Left renal pelvis (tissue), 4 donors: ENCODE data around the gene KANSL1. TPM values are rescaled to one million over a fixed set of nuclear protein-coding genes. Genes with fewer than 3 reads are reported as not detected.

Source experiments
- DNase-seq, 4 donors: peaks; one replicate each; pipeline ENCODE4 v3.0.0-alpha.2; 2013; ENCODE audit warnings: low read depth in 4 of 4, low spot score in 3 of 4
- polyA plus RNA-seq, 4 donors: library from polyadenylated mRNA; unstranded; fragments of 120-200 nt; gene quantifications; one replicate each; pipeline ENCODE4 v1.2.1, GENCODE V29; 2013; ENCODE audit not compliant: insufficient read length in 4 of 4

Gene KANSL1
- polyA plus RNA-seq, 4 donors, result 53.1 to 93.4 (median 64.1) TPM

GRCh38 chr17:46169913-46170638 lies 23.2 kb downstream of the KANSL1 start:
- DNase-seq, result no peak

GRCh38 chr17:46167826-46168569 lies 25.2 kb downstream of the KANSL1 start:
- DNase-seq, result no peak

DNA sequence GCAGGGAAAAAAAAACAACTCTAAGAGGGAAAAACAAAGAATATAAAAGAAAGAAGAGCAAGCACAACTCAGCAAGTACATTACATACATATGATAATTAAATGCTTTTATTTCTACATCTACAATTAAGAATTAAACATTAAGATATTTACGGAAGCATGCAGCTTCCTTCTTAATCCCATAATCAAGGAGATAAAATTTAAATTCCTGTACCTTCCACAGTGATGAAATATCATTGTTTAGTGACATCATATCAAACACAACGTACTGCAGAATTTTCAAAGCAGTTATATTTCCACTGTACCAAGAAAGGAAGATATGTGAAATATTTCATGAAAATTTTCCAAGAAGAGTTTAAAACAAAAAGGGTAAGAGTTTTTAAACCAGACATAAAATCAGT lies 26.0 kb downstream of the KANSL1 start:
- no peak for DNase-seq

GRCh38 chr17:46166692-46167249 lies 26.5 kb downstream of the KANSL1 start:
- DNase-seq, result no peak

DNA sequence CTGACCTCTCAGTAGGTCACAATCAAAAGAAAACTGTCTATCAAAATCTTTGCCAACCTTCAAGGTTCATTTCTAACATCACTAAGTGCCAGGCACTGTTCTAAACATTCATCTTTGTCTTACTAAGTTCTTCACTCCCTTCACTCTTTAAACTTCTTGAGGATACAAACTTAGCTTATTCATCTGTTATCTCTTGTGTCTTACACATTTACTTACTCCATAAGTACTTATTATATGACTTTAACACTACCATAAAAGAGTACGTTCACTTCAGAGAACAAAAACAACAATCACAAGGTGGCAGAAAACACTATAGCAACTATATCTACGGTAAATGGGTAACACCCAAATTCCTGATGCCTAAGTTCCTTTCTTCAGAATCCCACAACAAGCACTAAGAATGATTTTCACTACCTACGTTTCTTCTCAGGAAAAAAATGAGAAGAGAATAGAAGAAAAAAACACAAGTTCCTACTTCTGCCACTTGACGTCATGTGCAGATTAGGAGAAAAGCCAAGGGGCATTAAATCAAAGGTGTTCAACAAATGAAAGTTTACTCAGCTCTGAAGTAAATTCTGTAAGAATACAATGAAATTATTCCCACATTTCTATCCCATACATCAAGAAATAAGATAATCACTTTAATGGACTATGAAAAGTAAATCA lies 29.2 kb downstream of the KANSL1 start:
- no peak for DNase-seq

- DNase-seq, result no peak
Measured at GRCh38 chr17:46163316-46163715, 29.9 kb downstream of the KANSL1 start.

DNA sequence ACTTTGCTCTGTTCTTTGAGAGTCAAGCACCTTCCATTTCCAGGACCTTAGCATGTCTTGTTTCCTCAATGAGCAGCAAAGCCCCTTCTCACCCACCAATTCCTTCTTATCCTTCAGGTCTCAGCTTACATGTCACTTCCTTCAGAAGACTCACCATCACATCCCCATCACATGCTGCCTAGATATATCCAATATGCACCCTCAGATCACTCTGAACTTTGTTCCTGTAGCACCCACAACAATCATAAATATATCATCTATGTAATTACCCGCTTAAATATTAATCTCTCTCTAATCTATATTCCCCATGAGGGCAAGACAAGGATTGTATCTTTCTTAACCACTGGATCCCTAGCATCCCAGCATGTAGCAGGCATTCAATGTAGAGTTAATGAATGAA lies 30.4 kb downstream of the KANSL1 start:
- no peak for DNase-seq

GRCh38 chr17:46160169-46160568 lies 33.1 kb downstream of the KANSL1 start:
- DNase-seq, result no peak

DNA sequence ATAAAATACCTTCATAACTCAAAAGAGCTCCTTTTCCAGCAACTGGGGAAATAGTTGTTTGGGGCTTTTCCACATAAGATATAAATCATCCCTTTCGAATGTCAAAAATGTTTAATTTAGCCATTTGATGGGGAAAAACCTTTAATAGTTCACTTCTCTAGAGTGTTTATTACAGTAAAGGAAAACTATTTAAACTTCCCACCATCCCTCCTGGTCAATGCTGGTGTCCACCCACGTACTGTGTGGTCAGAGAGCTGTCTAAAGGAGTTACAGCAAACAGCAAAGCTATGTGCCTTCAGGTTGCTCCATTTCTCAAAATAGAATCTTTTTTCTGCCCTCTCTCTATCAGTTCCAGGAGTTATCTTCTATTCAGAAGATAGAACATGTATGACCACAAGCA lies 33.5 kb downstream of the KANSL1 start:
- DNase-seq, result no peak

DNA sequence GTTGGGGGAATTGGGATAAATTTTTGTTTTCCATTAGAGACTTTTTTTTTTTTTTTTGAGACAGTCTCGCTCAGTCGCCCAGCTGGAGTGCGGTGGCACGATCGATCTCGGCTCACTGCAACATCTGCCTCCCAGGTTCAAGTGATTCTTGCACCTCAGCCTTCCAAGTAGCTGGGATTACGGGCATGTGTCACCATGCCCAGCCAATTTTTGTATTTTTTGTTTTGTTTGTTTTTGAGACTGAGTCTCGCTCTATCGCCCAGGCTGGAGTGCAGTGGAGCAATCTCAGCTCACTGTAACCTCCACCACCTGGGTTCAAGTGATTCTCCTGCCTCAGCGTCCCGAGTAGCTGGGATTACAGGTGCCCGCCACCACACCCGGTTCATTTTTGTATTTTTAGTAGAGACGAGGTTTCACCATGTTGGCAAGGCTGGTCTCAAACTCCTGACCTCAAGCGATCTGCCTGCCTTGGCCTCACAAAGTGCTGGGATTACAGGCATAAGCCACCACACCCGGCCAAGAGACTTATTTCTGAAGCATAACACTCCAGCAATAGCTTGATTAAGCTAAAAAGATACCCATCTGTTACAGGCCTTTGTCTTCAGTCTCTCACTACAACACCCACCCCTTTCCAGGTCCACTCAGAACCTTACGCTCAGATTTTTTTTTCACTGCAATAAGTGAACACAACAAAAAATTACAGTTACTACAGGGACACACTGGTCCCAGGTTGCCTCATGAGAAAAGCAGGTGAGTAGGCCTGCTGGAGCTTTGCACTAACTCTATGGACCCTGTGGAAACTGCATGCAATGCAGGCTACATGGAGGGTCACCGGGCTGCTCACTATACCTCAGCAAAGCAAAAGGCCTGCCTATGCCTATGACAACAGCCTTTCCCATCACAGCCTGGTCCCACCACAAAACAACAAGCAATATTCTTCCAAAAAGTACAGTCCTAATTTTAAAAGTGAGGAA lies 34.6 kb downstream of the KANSL1 start:
- no peak for DNase-seq

- no peak for DNase-seq
Measured at GRCh38 chr17:46157443-46158062, 35.7 kb downstream of the KANSL1 start.

DNA sequence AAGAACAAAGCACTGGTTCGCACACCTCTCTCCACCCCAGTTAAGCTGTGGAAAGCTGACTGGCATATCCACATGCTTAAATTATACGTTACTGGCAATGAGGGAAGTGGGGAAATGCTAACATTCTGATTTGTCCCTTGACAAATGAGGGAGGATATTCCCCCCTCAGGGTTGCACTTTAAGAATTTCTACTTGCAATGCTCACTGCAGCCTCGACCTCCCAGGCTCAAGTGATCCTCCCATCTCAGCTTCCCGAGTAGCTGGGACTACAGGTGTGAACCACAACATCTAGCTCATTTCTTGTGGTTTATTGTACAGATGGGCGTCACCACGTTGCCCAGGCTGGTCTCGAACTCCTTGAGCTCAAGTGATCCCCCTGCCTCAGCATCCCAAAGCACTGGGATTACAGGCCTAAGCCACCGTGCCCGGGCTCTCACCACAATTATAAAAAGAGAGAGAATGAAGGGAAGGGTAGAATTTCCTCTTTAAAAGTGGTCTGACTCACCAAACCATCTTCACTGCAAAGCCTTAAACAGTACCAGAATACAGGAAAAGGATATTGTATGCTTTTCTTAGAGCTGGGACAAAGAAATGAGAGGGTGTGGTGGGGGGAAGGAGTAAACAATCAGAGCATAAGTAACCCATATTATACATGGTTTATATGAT lies 38.9 kb downstream of the KANSL1 start:
- no peak for DNase-seq

DNA sequence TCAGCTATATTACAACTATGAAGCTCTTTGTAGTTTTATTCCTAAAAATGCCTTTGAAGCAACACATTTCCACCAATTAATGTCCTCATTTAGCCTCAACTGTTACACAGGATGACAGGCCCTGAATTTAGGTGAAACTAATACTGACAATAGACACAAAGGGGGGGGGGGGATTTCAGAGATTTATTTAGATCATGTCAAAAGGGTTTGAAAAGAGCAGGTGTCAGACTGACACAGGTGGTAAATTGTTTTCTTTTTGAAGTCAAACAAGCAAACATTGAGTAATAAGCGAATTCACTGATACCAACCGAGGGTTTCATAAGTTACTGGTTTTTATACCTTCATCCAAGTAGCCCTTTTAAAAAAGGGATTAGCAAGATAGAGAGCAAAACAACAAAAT lies 40.8 kb downstream of the KANSL1 start:
- DNase-seq, result no peak

GRCh38 chr17:46151762-46152161 lies 41.5 kb downstream of the KANSL1 start:
- DNase-seq, result no peak

DNA sequence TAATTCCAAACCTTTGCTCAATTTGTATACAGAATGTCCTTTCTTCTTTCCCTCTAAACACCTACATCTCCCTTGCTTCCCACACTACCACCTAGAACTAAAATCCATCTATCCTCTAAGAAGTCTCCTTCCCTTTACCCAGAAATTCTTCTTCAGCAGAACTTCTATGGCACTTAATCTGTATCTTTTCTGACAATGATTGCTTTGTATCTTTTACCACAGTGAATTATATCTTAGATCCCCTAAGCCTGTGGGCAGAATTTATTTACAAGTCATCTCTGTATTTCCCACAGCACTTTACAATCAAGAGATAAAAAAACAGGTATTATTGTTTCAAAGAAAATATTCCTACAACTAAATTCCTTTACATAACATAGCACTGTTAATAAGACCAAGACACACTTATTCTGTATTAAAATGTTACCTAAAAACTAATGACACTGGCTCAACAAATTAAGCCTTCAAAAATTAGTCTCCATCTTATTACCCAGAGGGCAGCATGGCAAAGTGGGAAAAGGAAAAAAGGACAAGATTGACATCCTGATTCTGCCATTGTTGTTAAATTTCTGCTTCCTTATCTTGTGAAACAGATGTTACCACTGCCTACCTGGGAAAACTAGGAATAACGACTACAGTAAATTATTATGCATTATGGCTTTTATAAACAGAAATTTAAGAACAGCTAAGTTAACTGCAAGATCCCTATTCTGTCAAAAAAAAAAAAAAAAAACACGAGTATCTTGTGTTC lies 42.8 kb downstream of the KANSL1 start:
- DNase-seq, result no peak

GRCh38 chr17:46148247-46148646 lies 45.0 kb downstream of the KANSL1 start:
- no peak for DNase-seq

GRCh38 chr17:46147296-46147695 lies 45.9 kb downstream of the KANSL1 start:
- DNase-seq, result no peak

- no peak for DNase-seq
Measured at GRCh38 chr17:46144246-46144645, 49.0 kb downstream of the KANSL1 start.

GRCh38 chr17:46143827-46144236 lies 49.4 kb downstream of the KANSL1 start:
- DNase-seq, result no peak
